DMS 273 treated with DMSO at 0.1 percent for 48 hours (cell line): Measurements from ENCODE around the gene MUC13.
A peak's percentile ranks its signal among the peaks of the same experiment; 100 is the strongest.

Experiments
- DNase-seq: peaks from one replicate; lab custom pipeline; 2025; lab: John Stamatoyannopoulos, UW

The MUC13 gene

DNA sequence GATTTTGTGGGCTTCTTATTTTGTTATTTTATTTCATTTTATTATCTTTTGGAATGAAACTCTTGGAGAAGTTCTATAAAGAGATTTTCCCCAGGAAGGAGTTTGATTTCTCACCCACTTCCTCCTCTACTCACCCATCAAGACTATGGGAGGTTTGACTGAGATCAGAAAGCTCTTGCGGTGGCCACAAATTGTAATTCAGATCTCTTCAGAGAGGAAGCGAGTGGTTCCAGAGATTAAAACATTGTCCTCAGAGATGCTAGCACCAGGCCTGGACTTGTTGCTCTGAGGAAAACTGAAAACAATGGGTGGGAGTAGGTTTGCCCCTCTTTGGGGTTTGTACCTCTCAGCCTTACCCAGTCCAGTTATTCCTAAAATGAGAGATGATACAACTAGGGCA is 8.1 kb upstream of the MUC13 start:
- DNase-seq = no peak

DNA sequence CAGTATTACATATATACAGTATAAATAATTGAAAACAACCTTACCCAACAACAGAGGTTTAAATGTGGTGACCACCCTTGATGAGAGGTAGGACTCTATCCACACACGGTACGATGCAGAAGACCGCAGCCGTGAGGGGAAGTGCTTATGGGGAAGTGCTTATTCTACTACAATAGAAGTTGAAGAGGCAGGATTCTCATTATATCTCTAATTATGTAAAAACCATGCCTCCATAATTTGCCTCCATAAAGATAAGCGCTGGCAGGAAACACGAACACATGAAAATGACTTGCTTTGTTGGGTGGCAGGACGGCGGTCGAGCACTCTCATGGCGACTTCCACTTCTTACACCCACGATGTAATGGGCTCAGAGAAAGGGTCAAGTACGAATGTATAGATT is 7.2 kb upstream of the MUC13 start:
- no peak for DNase-seq

DNA sequence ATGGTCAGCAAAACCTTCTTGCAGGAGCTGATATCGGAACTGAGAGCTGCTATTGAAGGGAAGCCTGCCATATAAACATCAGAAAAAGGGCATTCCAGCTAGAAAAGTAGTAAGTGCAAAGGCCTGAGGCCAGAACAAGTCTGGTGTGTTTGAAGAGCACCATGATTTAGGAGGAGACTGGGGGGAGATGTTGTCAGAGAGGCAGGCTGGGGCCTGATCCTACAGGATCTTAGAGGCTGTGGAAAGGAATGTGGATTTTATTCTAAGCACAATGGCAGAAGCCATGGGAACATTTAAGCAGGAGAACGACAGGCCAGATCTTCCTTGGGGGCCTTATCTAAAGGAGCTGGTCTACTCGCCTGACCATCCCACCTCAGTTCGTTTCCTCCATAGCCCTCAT is 5.1 kb upstream of the MUC13 start:
- DNase-seq = no peak

DNA sequence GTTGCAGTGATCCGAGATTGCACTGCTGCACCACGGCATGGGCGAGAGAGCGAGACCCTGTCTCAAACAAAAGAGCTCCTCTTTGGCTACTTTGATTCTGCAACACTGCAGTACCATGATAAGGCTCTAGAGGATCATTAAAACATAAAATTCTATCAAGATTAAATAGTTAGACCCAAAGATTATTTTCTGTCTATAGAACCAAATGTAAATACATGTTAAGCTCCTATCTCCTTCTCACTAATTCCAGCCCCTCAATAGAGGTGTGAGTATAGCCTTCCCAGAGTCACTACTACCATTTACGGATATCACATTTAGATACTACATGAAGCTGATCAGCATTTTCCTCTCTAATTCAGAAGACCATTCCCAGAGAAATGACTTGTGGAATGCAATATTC is 4.3 kb upstream of the MUC13 start:
- DNase-seq = no peak

DNA sequence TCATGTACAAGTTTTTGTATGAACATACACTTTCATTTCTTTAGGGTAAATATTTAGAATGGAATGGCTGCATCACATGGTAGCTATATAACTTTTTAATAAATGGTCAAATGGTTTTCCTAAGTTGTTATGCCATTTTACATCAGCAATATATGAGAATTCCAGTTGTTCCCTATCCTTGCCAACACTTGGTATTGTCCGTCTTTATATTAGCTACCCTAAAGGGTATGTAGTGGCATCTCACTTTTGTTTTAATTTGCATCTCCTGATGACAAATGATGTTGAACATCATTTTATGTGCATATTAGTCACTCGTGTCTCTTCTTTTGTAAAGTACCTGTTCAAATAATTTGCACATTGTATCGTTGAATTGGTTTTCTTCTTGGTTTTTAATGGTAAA is 2.5 kb upstream of the MUC13 start:
- DNase-seq = no peak

DNA sequence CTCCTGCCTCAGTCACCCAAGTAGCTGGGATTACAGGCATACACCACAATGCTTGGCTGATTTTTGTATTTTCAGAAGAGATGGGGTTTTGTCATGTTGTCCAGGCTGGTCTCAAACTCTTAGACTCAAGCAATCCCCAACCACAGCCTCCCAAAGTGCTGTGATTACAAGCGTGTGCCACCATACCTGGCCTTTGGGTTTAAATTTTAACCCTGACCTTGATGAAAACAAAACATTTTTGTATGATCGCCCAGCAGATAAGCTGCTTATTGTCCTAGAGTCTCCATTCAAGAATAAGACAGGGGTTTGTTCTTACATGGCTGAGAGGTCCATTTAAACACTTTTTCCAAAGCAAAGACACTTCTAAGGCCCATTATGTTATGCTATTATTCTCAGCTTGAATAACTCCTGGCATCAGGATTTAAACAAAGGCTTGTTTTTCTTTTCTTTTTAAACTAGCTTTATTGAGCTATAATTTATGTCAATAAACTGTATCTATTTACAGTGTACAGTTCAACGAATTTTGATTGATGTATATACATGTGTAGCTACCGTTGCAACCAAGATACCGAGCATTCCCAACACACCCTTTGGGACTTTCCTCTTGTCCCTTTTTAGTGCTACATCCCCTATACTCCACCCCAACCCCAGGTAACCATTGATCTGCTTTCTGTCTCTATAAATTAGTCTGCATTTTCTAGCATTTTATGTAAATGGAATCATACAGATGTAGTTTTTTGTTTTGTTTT is 1.4 kb upstream of the MUC13 start:
- DNase-seq = no peak

DNA sequence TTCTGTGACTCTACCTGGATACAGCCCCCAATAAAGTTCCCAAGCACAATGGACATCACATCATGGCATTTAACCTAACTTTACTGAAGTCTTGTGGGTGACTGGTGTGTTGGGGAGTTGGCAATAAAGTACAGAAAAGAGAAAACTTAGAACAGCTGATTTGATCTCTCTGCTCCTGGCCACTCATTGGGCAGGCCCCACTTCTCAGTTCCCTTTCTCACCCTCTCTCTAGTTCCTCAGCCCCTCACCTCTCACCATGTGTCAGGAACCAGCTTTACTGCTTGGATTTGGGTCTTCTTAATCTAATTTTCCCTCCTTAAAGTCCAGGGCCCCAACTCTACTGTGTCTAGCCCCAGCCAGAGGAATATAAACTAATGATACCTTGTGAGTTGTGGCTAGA is 713 bp upstream of the MUC13 start:
- no peak for DNase-seq

DNA sequence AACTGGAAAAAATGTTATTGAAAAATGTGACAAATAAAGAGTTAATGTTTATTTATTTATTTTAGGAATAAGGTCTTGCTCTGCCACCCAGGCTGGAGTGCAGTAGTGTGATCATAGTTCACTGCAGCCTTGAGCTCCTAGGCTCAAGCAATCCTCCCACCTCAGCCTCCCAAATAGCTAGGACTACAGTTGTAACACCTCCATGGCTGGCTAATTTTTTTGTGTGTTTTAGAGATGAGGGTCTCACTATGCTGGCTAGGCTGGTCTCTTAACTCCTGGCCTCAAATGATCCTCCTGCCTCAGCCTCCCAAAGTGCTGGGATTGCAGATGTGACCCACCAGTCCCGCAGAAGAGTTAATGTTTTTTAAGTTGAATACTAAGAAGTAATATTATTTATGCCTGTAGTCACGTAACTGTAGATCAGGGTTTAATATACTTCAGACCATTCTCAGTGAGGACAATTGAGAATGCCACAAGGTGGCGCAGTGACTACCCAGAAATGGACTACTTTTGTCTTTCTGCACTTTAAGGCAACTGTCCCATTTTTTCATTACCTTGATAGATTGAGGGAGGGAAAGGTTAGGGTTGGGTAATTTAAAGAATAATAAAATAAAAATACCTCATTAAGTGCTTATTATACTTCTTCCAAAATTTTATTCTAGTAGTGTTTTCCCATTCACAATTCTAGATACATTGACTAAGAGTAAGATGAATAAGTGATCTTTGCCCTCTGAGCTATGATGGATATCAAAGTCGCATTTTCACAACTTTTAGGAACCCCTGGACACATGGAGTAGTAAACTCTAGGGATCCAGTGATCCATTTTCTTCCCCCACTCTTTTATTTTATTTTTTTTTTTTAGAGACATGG is 6.0 kb downstream of the MUC13 start:
- peak; percentile 47 for DNase-seq

DNA sequence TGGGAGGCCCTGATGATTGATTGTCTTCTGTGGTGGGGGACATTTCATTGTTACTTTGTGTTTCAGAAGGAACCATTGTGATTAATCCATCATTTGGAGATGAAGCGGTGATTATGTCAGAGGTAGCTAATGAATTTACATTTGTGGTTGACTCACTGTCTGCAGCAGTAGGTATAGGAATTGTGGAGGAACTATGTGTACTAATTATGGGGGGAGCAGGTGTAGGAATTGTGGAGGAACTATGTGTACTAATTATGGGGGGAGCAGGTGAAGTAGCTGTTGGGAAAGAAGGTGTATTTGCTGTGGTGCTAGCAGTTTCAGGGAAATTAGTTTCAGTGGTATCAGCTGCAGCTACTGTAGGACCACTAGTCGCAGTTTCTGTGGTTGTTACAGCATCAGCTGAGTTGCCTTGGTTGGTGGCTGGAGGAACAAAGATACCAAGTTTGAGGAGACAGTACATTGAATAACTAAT is 6.9 kb downstream of the MUC13 start:
- DNase-seq = no peak

DNA sequence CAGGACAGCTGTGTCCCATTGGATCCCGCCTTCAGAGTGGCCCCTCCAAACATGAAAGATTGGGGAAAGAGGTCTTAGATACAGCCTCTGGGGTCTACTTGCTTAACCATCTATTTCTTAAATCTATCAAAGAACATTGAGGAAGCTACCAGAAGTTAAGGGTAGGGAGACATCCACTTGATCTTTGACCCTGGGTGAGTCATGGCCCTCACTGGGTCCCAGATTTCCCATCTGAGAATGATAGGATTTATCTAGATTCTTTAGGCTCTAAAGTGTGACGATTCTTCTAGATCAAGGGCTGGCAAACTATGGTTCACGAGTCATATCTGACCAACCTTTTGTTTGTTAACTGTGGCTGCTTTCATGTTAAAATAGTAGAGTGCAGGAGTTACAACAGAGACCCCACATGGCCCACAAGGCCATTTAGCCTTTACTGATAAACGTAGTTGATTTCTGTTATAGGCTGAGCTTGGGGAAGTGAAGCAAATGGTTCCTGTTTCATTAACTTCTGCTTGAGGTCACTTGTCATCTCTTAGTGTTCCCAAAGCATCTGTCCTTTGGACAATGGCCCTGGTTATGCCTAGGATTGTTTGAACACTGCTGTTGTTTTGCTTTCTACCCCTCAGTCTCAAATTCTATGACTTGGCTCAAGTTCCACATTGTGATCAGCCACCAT is 8.0 kb downstream of the MUC13 start:
- no peak for DNase-seq

DNA sequence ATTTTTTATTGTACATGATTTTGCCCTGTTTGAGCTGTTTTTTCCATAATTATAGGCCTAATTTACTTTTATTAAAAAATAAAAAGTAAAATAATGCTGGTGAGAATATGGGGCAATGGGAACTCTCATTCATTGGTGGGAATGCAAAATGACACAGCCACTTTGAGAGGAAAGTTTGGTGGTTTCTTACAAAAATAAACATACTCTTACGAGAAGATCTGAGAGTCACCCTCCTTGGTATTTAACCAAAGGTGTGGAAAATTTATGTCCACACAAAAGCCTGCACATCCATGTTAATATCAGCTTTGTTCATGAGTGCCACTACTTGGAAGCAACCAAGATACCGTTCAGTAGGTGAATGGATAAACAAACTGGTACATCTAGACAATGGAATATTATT is 9.8 kb downstream of the MUC13 start:
- no peak for DNase-seq

DNA sequence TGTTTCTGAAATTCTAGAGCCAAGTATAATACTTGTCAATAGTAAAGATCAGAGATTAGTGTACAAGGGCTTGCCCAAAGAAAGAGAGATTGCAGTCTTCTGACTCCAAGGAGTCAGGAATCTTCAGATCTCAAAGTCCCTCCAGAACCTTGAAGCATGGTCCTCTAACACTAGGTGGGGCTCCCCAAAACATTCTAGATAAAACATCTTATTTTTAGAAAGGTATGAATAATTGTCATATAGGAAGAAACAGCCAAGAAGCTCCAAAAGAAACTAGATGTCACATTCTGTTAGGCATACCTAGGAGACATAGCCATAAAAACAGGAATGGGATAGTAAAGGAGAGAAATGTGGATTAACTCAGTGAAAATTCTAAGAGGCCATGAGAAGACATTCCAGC is 10.7 kb downstream of the MUC13 start:
- no peak for DNase-seq

DNA sequence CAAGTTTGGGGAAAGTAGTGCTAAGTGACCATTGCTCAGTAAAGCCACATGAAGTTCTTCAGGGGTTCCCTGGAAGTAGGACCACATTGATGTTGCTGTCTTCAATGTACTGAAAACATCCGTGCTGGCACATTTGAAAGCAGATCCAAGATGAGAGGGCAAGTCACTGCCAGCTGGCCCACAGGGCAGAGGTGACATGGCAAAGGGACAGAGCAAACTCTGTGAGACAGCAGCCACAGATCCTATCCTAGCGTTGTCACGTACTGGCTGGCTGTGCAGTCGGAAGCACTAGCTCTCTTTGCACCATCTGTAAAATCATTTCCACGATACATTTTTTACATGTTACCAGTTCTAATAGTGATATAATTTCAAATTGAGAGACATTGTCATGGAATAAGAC is 13.8 kb downstream of the MUC13 start:
- DNase-seq = no peak

DNA sequence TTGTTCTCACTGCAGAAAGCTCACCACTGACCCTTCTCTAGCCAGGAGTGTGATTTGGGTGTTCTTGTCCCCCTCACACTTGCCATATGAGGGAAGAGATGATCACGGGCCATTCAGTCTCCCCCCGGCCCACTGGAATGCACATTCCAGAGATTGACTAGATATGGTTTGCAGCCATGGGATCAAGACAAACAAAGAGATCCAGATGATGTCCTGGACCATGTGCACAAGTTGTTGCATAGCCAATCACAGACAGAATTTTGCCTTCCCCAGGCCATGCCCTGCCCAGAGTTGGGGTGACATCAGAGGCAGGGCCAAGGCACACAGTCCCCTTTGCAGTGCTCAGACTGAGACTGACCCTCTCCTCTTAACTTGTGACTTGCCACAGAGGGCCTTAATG is 14.8 kb downstream of the MUC13 start:
- DNase-seq = no peak

DNA sequence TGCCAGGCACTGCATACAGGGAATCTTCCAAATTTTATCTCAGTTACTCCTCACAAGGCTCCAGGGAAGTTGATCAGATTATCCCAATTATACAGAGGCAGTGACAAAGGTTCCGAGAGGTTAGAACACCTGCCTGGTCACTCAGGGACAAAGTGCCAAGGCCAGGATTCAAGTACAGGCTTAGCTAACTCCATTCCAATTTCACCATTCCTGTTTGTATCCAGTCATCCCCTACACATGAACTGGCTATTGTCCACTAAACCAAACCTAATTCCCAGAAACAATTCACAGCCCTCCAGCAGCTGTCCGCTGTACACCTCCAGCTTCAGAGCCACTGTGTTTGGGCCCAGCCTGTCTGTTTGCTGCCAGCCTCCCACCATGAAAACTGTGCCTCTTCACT is 16.0 kb downstream of the MUC13 start:
- no peak for DNase-seq

DNA sequence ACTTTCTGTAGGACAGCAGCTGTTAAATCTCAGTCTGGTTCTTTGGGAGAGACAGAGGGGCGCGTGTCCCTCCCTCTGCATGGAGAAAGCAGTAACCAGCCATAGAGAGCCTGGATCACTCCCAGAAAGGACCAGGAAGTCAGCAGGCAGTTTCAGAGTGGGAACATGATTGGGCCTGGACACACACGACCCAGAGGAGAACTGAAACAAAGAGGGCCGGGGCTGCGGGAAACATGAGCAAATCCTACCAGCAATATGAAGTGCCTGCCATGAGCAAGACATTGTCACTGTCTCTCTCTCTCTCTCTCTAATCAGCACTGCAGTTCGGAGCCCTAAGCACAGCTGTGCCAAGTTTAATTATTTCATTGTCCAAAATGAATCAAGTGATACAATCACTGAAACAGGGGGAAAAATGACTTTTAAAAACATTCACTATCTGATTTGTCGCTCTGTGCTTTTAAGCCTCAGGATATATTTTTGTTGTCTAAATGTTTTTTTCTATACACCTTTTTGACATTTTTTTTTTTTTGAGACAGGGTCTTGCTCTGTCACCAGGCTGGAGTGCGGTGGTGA is 17.6 kb downstream of the MUC13 start:
- no peak for DNase-seq

DNA sequence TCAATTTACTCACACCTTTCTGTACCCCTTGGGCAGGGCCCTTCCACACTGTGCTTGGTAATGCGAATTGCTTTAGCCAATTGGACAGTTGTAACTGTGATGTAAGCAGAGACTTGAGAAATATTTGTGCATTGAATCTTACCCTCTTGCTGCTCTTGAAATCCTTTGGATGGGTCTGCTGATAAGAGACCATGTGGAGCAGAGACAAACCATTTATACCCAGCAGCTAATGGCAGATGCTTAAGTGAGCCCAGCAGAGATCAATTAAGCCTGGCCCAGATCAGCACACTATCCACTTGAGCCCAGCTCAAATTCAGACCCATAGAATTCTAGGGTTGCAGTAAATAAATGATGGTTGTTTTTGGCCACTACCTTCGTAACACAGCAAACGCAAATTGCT is 19.3 kb downstream of the MUC13 start:
- DNase-seq = no peak

DNA sequence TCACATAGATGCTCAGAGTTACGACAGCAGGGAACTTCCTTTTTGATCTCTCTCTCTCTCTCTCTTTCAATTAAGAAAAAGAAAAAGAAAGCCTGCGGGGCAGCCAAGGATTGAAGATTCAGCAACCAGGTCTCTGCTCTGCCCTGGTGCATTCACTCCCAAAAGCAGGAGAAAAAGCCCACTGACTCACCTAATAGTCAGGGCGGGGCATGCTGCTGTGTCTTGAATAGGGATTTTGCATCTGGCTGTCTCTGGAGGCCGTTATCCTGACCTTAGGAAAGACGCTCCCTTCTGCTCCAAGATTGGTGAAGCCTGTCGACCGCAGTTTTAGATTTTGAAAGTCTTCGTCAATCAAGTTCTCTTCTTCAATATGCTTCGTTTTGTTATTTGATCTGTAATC is 26.6 kb downstream of the MUC13 start:
- no peak for DNase-seq

DNA sequence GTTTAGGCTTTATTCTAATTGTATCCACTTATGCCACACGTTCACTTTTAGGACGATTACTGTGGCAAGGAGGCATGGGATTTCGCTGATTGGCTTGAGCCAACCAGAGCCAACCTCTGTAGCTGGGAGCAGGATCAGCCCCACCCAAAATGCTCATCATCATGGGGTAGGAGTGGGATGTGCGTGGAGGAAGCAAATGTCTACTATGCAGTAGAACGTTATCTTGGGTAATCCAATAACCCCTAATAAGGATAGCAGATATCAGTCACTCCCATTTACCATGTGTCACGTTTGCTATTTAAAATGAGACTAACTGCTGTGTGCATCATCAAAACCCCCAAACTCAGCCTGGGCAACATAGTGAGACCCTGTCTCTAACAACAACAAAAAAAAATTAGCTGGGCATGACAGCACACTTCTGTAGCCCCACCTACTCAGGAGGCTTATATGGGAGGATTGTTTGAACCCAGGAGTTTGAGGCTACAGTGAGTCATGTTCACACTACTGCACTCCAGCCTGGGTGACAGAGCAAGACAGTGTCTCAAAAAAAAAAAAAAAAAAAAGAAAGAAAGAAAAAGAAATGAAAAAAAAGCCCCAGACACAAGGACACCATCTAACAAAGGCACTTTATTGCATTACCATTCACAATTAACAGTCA is 29.6 kb downstream of the MUC13 start:
- no peak for DNase-seq

DNA sequence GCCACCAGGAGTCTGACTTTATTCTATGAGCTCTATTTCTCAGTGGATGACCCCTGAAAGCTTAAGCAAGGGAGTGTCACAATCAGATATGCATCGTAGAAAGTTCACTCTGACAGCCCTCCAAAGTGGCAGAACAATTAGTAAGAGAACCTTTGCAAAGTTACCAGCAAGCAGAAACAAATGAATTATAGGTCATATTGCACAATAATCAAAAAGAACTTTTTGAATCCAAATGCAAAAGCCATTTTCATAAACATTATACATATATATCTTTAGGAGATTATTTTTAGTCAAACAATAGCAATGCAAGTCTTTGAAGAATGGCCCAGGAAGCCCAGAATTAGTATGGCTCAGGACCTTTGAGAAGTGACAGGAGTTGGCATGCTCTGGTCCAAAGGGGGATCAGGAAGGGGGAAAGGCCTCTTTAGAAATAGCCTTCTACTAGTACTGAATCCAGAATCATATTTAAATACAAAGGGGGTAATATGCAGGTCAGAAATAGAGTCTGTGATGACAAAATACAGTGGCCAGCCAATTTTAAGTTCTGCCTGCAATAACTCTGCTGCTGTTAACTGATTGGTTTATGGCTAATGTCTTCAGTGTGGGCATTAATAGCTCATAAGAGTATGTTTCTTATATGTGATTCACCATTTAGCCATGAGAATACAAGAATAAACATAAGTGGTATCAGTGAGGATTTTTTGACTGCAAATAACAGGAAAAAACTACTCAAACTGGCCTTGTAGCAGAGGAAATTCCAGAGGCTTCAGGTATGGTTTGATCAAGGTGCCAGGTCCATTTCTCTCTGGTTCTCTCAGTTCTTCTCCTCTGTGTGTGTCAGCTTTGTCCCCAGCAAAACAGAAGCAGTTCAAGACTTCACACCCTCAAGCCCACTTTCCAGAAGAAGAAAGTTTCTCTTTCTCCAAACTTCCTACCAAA is 30.4 kb downstream of the MUC13 start:
- no peak for DNase-seq
